GM10847 (cell line): ENCODE results near the gene COG5.

Experiments used
- POLR2A ChIP-seq: IDR thresholded peaks from 2 replicates; pipeline ENCODE4 v1.6.1; 2011; ENCODE audit not compliant: insufficient read length; ENCODE audit errors: extremely low read depth

Gene COG5

DNA sequence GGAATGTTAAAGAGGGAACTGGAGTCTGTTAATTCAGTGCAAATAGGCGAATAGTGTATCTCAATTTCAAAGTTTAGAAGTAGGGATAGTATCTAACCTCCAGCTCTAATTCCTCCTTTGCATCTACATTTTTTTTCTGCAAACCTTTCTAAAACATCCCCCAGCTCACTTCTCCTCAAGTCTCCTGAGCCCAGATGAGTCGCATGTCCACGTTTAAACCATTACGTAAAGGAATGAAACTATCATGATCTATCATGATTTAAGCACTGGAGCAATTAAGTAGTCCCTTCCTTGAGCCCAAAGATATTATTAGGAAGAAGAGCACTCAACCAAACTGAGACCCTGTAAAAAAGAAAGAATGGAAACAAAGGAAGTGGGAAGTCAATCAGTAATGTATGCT lies 64.0 kb downstream of the COG5 start:
- TF ChIP-seq POLR2A, result no peak

DNA sequence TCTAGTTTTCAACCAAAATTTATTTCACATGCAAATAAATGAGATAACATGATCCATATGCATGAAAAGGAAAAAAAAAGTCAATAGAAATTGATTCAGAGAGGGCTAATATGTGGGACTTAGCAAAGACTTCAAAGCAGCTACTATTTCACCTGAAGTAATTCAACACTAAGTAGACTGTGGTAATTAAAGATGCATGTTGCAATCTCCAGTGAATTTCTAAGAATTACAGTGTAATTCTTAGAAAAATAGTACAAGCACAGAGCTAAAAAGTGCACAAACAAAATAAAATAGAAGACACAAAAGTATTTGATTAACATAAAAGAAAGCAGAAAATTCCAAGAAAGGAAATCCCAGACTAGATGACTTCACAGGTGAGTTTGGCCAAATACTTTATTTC lies 68.2 kb downstream of the COG5 start:
- no peak for TF ChIP-seq POLR2A

DNA sequence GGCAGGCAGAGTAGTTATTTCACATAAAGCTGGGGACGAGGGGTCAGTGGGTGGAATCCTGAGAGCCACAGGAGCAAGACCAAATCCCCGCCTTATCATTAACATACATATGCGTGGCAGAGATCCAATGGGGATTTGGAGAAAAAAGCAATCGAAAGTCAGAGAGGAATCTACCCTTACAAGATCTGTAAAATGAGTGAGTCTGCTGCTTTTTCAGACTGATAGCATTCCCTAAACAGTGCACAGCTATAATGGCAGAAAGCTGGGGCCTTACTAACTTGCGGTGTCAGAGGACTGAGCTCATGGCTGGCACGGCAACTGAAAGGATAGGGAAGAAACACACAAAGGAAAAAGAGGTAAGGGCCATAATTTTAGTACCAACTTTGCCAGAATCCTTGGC lies 68.8 kb downstream of the COG5 start:
- TF ChIP-seq POLR2A, result no peak

DNA sequence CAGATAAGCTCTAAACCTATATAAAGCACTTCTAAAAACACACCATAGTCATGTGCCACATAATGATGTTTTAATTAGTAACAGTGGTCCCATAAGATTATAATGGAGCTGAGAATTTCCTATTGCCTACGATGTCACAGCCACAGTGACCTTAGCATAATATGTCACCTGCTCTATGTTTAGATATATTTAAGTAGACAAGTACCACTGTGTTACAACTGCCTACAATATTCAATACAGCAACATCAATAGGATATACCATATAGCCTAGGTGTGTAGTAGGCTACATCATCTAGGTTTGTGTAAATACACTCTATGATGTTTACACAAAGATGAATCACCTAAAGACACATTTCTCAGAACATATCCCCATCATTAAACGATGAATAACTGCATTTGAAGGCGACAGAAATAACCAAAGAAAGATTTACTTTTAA lies 69.4 kb downstream of the COG5 start:
- TF ChIP-seq POLR2A, result no peak

DNA sequence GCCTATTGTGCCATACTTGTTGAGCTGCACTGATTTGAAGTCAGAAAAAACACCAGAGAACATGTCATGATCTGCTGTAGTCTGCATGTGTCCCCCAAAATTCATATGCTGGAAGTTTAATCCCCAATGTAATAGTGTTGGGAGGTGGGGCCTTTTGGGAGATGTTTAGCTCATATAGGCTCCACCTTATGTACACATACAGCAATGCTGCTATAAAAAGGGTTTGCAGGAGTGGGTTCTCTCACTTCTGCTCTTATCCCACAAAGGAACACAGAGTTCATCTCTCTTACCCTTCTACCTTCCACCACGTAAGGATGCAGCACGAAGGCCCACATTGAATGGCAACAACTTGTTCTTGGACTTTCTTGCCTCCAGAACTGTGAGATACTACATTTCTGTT lies 70.8 kb downstream of the COG5 start:
- TF ChIP-seq POLR2A, result no peak

DNA sequence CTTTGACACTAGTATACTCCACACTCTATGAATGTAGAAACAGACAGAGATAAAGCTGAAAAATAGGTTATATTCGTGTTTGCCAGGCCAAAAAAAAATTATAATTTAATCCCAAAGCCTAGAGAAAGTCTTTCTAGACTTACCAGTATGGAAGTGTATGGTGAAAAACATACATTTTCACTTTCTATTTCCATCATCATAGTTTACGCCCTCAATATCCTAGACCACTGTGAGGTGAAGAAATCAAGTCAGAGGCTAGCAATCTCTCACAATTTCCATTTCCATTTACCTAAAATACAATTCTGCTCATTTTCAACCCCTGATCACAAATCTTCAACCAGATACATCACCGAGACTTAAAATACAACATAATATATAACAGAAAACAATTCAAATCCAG lies 77.7 kb downstream of the COG5 start:
- no peak for TF ChIP-seq POLR2A

DNA sequence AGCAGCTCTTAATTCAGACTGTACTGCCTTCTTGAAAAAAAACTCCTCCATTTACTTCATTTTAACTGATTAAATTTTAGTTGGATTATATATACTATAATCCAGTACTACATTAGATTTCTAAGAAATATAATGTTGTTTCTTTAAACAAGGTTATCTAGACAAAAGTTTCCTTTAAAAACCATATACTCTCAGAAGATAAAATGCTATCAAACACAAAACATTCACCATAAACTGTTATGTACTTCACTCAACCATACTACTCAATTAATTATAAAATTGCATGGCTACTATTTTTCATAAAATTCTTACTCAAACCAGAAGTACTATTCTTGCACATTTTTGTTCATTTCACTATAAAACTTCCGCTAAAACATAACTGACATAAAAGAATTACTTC lies 81.1 kb downstream of the COG5 start:
- no peak for TF ChIP-seq POLR2A

DNA sequence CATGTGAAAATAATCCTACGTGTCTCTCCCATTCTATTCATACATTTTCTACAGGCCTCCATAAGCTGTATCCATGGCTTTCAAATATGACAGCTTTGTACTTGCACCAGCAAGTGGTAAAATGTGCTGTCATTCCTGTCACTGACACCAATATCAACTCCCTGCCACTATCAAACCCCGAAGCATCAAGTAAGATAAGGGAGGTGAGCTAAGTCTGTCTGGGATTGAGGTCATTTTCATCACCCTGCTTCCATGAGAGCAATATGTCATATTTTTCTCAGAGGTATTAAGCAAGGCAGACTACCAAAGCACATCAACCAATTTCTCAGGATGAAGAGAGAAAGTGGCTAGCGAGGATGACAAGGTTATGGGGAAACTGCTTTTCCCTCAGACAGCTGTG lies 82.8 kb downstream of the COG5 start:
- TF ChIP-seq POLR2A, result no peak

DNA sequence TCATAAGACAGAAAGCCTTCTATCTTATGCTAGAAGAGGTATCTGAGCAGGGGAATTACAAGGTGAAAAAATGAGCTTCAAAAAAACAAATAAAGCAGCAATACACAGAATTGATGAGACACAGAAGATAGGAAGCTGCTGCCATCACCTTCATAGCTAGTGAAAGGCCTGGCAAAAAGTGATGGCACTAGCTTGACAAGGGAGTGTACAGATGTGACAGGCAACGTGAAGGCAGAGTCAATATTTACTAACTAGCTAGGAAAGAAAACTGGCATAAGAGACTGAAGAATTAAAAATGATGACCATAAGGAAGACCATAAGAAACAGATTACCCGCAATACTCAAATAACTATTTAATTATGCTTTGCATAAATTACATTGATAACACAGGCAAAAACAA lies 84.4 kb downstream of the COG5 start:
- TF ChIP-seq POLR2A, result no peak

DNA sequence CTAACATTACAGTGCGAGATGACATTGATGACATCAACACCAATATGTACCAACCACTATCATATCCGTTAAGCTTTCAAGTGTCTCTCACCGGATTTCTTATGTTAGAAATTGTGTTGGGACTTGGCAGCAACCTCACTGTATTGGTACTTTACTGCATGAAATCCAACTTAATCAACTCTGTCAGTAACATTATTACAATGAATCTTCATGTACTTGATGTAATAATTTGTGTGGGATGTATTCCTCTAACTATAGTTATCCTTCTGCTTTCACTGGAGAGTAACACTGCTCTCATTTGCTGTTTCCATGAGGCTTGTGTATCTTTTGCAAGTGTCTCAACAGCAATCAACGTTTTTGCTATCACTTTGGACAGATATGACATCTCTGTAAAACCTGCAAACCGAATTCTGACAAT lies 89.6 kb downstream of the COG5 start:
- no peak for TF ChIP-seq POLR2A

DNA sequence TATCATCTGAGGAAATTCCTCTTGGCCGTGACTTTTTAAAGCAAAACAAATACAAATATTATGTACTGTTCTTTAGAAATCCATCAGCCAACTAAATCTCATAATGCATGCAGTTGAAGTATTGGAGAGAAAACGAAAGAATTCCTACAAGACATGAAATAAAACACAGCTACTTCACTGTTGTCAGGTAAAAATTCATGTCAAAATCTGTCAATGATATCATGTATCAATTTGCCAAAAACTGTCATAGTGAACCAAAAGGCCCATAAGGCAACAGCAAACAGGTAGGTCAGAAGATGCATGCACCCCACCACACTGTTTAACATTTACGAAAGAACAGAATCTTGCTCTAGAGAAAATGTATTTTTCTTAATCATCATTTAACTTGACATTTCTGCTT lies 91.6 kb downstream of the COG5 start:
- no peak for TF ChIP-seq POLR2A

DNA sequence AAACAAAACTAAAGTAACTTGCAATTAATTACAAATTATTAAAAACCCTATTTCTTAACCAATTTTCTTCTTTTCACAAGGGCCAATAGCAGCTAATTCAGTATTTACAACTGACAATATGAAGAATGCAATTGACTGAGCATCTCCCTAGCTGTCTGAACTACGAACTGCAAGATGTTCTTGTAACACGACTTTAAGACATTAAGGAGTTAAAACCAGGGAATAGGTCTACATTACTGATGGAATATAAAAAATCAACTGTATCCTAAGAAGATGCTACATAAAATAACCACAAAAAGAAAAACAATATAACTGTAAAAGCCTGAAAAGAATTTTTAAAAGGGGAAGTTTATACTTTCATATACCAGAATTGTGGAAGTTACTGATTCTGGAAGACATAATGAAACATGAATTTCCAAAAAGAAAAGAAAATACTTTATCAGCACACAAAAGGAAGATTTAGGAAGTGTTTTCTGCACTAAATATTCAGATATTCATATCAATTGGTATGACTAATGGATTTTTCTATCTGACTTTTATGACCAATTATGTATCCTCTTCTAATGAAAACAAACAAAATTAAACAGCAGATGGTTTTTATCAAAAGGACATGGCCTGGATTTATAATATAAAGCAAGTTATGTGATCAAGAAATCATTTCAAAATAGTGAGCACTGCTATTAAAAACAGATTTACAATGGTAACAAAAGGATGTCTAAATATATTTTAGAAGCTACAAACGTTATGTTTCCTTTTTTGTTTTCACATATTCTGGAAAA lies 92.2 kb downstream of the COG5 start:
- no peak for TF ChIP-seq POLR2A

DNA sequence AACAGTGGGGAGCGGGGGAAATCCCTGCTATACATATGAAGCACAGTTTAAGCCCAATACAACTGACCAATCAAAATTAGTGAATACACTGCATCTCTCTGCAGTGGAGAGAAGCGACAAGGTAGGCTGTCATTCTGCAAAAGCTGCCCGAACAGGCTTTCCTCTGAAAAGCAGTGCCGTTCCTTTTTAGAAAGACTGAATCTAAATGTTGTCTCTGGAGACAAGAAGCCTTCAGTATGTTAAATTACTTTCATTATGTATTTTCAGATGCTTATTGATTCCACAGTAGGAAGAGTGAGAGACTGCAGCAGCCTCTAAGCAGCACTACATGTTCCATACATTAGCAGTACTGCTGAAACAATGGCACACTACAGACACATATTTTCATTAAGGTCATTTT lies 93.8 kb downstream of the COG5 start, which contains the start of gene GPR22:
Gene GPR22 (plus strand): TSS at position 129 of the 400 bp plus-strand sequence. CDS start 4,004 bp downstream, outside the sequence.
- no peak for TF ChIP-seq POLR2A

DNA sequence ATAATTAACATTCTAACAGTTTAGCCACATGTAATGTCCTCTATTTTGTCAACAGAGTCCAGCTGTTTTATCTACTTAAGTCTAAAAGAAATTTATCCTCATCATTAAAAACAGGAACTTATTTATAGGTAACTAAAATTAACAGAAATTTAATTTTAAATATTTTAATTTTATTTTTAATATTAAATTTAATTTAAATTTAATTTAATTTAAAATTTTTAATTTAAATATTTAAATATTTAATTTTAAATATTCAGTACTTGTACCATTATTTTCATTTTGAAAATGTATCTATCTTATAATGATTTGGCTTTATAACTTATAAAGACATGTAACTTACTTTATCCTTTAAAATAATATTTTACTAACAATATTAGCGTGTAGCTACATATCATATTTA lies 94.9 kb downstream of the COG5 start:
- no peak for TF ChIP-seq POLR2A

DNA sequence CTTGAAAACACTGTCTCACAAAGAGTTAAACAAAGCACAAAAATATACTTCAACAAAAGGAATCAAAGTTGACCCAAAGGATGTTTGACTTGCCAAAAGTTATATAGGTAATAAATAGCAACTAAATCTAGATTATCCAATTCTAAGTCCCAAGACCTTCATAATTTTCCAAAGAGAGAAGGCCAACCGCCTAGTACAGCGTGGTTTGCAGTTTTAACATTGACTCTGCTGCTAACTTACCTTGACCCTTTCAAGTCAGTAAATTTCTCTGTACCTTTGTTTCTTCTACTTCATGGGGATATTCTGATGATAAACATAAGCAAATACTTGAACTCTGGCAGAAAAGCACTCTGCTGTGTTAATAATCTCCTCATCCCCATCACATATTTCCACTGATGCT lies 95.7 kb downstream of the COG5 start:
- TF ChIP-seq POLR2A, result no peak

DNA sequence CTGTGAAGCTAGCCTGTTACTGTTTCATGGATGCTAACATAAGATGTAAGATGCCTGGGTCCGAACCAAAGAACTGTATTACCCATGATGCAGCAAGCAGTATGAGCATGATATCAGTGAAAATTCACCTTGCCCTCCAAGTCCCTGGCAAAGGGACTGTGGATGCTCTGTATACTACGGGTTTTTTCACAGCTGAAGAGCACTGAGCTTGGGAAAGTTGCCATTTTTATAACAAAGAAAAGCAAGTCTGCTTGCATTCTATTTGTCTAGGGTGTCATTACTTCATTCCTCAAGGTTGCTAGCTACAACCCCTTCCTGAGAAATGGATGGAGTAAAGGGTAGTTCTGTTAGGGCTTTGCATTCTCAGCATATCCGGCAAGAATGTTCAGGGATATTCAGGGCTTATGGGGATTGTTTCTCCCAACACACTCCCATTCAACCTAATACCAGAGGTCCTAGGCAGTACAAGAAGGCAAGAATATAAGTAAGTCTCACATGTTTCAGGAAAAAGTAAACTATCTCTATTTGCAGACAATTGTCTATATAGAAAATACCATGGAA lies 99.0 kb downstream of the COG5 start:
- TF ChIP-seq POLR2A, result no peak
